ENCODE data around the gene HPS4.
"Not testable (repeated sequence)": the region's sequence is repeated elsewhere in the genome, so short reads cannot be mapped to it uniquely, and the experiment has no call there.

Gene HPS4

DNA sequence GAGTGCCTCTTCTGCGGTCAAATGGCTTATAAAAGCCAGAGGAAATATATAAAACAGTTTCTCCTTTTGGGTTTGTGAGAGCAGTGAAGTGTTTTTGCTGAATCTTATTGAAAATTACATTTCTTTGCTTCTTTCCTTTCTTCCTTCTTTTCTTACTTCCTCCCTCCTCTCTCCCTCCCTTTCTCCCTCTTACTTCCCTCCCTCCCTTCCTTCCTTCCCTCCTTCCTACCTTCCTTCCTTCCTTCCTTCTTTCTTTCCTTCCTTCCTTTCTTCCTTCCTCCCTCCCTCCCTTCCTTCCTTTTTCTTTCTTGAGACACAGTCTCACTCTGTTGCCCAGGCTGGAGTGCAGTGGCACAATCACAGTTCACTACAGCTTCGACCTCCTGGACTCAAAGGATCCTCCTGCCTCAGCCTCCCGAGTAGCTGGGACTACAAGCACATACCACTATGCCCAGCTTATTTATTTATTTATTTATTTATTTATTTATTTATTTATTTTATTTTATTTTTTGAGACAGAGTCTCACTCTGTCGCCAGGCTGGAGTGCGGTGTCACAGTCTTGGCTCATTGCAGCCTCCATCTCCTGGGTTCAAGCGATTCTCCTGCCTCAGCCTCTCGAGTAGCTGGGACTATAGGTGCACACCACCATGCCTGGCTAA lies 74.9 kb downstream of the HPS4 start:
- DNase-seq = not testable (repeated sequence)

DNA sequence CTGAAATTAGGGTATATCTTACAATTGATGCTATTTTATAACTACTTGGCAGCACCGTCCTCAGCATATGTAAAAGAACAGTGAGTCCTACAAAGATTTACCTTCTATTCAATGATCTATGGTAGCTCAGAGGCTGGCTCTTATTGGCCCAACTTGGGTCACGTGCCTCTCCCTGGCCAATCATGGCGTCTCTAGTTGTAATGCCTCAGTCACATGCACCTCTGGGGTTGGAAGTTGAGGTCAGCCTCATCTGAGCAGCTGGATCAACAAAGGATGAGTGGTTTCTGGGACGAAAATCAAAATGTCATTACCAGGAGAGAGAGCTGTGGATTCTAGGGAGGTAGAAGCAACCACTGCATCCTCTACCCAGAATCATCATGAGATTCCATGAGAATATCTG lies 77.5 kb downstream of the HPS4 start:
- DNase-seq = no peak

DNA sequence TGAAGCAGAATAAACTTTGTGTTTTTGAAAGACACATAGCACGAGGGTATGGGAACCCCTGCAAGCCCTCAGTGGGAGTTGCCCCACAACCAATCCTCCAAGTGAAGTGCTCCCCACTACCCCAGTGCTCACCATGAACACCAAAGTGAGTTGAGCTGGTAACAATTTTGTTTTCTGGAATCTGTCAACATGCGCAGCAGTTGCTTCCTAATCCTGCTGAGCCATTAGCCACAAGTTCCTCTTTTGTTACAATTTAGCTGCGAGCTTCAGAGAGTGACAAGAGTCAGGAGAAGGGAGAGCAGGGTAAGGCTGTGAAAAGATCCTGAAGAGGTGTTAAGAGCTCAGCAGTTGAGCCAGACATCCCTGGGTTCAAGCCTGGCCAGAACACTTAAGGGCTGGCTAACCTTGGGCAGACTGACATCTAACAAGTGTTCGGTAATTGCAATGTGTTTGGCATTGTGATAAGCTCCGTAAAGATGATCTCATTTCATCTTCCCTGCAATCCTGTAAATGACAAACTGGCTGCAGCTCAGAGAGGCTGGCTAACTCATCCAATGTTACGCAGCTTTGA lies 78.6 kb downstream of the HPS4 start:
- no peak for DNase-seq

DNA sequence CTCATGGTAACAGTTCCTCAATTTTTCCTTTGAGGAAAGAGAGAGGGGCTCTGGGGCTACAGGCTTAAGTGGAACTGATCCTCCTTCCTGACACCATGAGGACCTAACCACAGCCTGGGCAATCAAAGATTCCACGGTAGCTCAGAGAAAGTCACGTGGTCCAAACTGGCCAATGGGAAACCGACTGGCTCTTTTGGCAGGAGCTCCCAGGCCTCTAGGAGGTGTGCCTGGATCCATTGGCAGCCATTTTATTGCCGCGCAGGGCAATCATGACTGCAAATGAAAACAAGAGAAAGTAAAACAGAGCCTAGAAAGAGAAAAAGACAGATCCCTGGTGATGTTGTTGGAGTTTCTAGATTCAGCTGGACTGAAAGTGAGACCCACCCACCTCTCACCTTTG lies 81.9 kb downstream of the HPS4 start:
- no peak for DNase-seq

All from SW 1271 (cell line).